ENCODE results near the gene TTYH1.

GRCh38 chr19:54407780-54408179 is 7.5 kb upstream of the TTYH1 start:
- TF ChIP-seq NFIC (IDR thresholded peaks at IDR 0.05) (no peak), FOXM1 (IDR thresholded peaks at IDR 0.05; ENCODE audit: borderline replicate concordance, low read depth) (no peak), RAD21 (IDR thresholded peaks at IDR 0.05; ENCODE audit: low read depth) (no peak)

All from Ishikawa (cell line).